Measurements from ENCODE around the gene CCL17. TPM values are rescaled to one million over a fixed set of nuclear protein-coding genes. Genes with fewer than 3 reads are reported as not detected.

The CCL17 gene
- total and polyA plus RNA-seq, 4 donors = not detected

DNA sequence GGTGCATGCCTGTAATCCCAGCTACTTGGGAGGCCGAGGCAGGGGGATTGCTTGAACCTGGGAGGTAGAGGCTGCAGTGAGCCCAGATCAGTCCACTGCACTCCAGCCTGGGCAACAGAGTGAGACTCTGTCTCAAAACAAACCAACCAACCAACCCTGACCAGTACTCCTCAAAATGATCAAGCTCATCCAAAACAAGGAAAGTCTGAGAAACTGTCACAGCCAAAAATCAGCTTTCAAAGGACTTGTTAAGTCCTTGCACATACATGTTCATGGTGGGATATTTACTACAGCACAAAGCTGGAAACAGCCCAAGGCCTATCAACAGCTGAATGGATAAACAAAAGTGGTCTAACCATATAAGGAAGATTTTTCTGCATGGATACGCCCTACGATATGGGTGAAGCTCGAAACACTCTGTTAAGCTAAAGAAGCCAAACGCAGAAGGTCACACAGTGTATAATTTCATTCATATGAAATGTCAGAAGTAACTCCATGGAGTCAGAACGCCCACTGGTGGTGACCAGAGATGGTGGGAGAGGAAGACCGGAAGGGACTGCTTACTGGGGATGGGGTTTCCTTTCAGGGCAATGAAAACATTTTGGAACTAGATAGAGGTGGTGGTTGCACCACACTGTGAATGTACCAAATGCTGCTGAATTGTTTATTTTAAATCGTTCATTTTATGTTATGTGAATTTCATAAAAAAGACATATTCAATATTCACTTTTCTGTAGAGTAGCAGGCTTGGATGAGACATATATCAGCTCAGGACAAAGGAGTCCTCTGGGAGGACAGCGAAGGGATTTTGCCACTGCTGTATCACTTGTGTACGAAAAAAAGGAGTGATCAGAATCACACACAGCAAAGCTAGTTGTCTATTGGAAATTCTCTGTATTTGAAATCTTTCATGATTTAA is 17.7 kb downstream of the CCL17 start:
- H3K27ac ChIP-seq (ENCODE audit: low read depth in 1 of 2, low read length in 2 of 2) = no peak overlapping the region
- no peaks in the 10 kb centered on the region for H3K9me3 ChIP-seq (ENCODE audit: control insufficient read depth in 4 of 4, low read length in 3 of 4)
- H3K36me3 ChIP-seq (ENCODE audit: control insufficient read depth in 4 of 4, insufficient read depth in 3 of 4, low read depth in 1 of 4, low read length in 3 of 4) = no peaks in the 10 kb centered on the region
- H3K9ac ChIP-seq (ENCODE audit: low read depth in 1 of 2, low read length in 2 of 2) = no peak overlapping the region
- TF ChIP-seq FOXA1 (IDR thresholded peaks at IDR 0.05) = no peak
- TF ChIP-seq, protein P1, sequence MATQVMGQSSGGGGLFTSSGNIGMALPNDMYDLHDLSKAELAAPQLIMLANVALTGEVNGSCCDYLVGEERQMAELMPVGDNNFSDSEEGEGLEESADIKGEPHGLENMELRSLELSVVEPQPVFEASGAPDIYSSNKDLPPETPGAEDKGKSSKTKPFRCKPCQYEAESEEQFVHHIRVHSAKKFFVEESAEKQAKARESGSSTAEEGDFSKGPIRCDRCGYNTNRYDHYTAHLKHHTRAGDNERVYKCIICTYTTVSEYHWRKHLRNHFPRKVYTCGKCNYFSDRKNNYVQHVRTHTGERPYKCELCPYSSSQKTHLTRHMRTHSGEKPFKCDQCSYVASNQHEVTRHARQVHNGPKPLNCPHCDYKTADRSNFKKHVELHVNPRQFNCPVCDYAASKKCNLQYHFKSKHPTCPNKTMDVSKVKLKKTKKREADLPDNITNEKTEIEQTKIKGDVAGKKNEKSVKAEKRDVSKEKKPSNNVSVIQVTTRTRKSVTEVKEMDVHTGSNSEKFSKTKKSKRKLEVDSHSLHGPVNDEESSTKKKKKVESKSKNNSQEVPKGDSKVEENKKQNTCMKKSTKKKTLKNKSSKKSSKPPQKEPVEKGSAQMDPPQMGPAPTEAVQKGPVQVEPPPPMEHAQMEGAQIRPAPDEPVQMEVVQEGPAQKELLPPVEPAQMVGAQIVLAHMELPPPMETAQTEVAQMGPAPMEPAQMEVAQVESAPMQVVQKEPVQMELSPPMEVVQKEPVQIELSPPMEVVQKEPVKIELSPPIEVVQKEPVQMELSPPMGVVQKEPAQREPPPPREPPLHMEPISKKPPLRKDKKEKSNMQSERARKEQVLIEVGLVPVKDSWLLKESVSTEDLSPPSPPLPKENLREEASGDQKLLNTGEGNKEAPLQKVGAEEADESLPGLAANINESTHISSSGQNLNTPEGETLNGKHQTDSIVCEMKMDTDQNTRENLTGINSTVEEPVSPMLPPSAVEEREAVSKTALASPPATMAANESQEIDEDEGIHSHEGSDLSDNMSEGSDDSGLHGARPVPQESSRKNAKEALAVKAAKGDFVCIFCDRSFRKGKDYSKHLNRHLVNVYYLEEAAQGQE (IDR thresholded peaks at IDR 0.05) = no peak
- TF ChIP-seq, protein P2, sequence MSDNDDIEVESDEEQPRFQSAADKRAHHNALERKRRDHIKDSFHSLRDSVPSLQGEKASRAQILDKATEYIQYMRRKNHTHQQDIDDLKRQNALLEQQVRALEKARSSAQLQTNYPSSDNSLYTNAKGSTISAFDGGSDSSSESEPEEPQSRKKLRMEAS (IDR thresholded peaks at IDR 0.05) = no peak
- peak; percentile 74 to 88 for TF ChIP-seq RAD21 (IDR thresholded peaks at IDR 0.05)
- TF ChIP-seq, protein P3, sequence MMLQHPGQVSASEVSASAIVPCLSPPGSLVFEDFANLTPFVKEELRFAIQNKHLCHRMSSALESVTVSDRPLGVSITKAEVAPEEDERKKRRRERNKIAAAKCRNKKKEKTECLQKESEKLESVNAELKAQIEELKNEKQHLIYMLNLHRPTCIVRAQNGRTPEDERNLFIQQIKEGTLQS (IDR thresholded peaks at IDR 0.05) = no peak
- TF ChIP-seq, protein P4, sequence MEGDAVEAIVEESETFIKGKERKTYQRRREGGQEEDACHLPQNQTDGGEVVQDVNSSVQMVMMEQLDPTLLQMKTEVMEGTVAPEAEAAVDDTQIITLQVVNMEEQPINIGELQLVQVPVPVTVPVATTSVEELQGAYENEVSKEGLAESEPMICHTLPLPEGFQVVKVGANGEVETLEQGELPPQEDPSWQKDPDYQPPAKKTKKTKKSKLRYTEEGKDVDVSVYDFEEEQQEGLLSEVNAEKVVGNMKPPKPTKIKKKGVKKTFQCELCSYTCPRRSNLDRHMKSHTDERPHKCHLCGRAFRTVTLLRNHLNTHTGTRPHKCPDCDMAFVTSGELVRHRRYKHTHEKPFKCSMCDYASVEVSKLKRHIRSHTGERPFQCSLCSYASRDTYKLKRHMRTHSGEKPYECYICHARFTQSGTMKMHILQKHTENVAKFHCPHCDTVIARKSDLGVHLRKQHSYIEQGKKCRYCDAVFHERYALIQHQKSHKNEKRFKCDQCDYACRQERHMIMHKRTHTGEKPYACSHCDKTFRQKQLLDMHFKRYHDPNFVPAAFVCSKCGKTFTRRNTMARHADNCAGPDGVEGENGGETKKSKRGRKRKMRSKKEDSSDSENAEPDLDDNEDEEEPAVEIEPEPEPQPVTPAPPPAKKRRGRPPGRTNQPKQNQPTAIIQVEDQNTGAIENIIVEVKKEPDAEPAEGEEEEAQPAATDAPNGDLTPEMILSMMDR (IDR thresholded peaks at IDR 0.05; ENCODE audit: low read depth, low read length, missing input control) = peak; percentile 54
- H3K4me1 ChIP-seq (ENCODE audit: control insufficient read depth in 4 of 4, insufficient read depth in 4 of 4, low read length in 3 of 4) = peaks cover 1 to 16% (median 12%) of the 10 kb centered on the region in 4 donors
- no peak overlapping the region for H3K4me3 ChIP-seq (ENCODE audit: low read depth in 1 of 3, low read length in 3 of 3)
- H3K27me3 ChIP-seq (ENCODE audit: control insufficient read depth in 4 of 4, insufficient read depth in 4 of 4, low read length in 3 of 4) = no peaks in the 10 kb centered on the region
- WGBS = 59% methylated on average over 10 of the region's 10 CpGs
- DNase-seq (ENCODE audit: low spot score) = no peak

DNA sequence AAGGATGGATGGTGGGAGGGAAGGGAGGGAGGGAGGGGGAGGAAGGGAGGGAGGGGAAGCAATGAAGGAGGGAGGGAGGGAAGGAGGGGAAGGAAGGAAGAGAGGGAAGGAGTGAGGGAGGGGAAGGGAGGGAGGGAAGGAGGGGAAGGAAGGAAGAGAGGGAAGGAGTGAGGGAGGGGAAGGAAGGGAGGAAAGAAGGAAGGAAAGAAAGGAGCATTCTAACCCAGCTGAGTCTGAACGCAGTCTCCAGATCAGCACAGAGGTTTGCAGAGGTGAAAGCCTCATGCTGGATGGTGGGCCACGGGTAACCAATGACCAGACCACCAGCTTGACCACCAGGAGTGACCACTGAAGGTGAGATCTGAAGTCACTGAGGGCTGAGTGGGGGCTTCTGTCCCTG is 18.6 kb downstream of the CCL17 start:
- TF ChIP-seq RAD21 (IDR thresholded peaks at IDR 0.05) = no peak
- TF ChIP-seq, protein P3 (IDR thresholded peaks at IDR 0.05) = no peak
- TF ChIP-seq FOXA1 (IDR thresholded peaks at IDR 0.05) = no peak
- DNase-seq (ENCODE audit: low spot score) = no peak
- H3K27me3 ChIP-seq (ENCODE audit: control insufficient read depth in 4 of 4, insufficient read depth in 4 of 4, low read length in 3 of 4) = no peaks in the 10 kb centered on the region
- H3K36me3 ChIP-seq (ENCODE audit: control insufficient read depth in 4 of 4, insufficient read depth in 3 of 4, low read depth in 1 of 4, low read length in 3 of 4) = peaks cover 0 to 7% (median 2%) of the 10 kb centered on the region in 4 donors
- no peak overlapping the region for H3K27ac ChIP-seq (ENCODE audit: low read depth in 1 of 2, low read length in 2 of 2)
- H3K4me3 ChIP-seq (ENCODE audit: low read depth in 1 of 3, low read length in 3 of 3) = no peak overlapping the region
- no peak overlapping the region for H3K9ac ChIP-seq (ENCODE audit: low read depth in 1 of 2, low read length in 2 of 2)
- H3K9me3 ChIP-seq (ENCODE audit: control insufficient read depth in 4 of 4, low read length in 3 of 4) = no peaks in the 10 kb centered on the region
- WGBS = 82% methylated on average over 2 of the region's 2 CpGs
- H3K4me1 ChIP-seq (ENCODE audit: control insufficient read depth in 4 of 4, insufficient read depth in 4 of 4, low read length in 3 of 4) = peaks cover 0 to 8% (median 6%) of the 10 kb centered on the region in 4 donors

DNA sequence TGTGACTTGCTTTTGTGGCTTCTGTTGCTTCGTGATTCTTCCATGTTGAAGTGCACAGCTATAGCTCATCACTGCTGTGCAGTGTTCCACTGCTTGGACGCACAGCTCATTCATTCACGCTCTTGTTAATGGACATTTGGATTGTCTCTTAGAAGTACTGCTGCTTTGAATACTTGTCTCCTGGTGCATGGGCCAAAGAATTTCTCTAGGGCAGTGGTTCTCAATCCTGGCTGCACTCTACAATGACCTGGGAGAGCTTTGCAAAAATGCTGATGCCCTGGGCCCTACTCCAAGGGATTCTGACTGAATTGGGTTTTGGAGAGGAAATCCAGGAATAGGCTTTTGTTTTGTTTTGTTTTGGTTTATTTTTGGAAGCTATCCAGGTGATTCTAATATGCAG is 20.0 kb downstream of the CCL17 start:
- peaks cover 3 to 17% (median 11%) of the 10 kb centered on the region in 4 donors for H3K36me3 ChIP-seq (ENCODE audit: control insufficient read depth in 4 of 4, insufficient read depth in 3 of 4, low read depth in 1 of 4, low read length in 3 of 4)
- H3K27ac ChIP-seq (ENCODE audit: low read depth in 1 of 2, low read length in 2 of 2) = no peak overlapping the region
- no peaks in the 10 kb centered on the region for H3K9me3 ChIP-seq (ENCODE audit: control insufficient read depth in 4 of 4, low read length in 3 of 4)
- H3K27me3 ChIP-seq (ENCODE audit: control insufficient read depth in 4 of 4, insufficient read depth in 4 of 4, low read length in 3 of 4) = no peaks in the 10 kb centered on the region
- no peak overlapping the region for H3K9ac ChIP-seq (ENCODE audit: low read depth in 1 of 2, low read length in 2 of 2)
- 88% methylated on average over 3 of the region's 3 CpGs for WGBS
- H3K4me1 ChIP-seq (ENCODE audit: control insufficient read depth in 4 of 4, insufficient read depth in 4 of 4, low read length in 3 of 4) = no peaks in the 10 kb centered on the region
- no peak overlapping the region for H3K4me3 ChIP-seq (ENCODE audit: low read depth in 1 of 3, low read length in 3 of 3)
- no peak for DNase-seq (ENCODE audit: low spot score)
- TF ChIP-seq GABPA (IDR thresholded peaks at IDR 0.05 in 1 of 2, conservative IDR thresholded peaks at IDR 0.05 in 1 of 2) (no peak), FOXA1 (IDR thresholded peaks at IDR 0.05) (no peak), FOXA2 (IDR thresholded peaks at IDR 0.05) (no peak), EGR1 (IDR thresholded peaks at IDR 0.05; ENCODE audit: low read depth in 2 of 2) (no peak), YY1 (IDR thresholded peaks at IDR 0.05) (no peak), RXRA (IDR thresholded peaks at IDR 0.05) (no peak), SP1 (IDR thresholded peaks at IDR 0.05) (no peak), RAD21 (IDR thresholded peaks at IDR 0.05) (no peak)
- TF ChIP-seq, protein P1 (IDR thresholded peaks at IDR 0.05) = no peak
